Thoracic aorta (tissue), 2 donors: Measurements from ENCODE around the gene PARD3B. TPM values are rescaled to one million over a fixed set of nuclear protein-coding genes. Genes with fewer than 3 reads are reported as not detected.

Experiments
- ATAC-seq: fragments of 150-250 bp; one replicate; pipeline ENCODE4 v1.8.0; 2017; ENCODE audit warnings: low read depth; ENCODE audit not compliant: insufficient number of reproducible peaks, low FRiP score
- DNase-seq: peaks from one replicate; pipeline ENCODE4 v3.0.0-alpha.2; 2020; ENCODE audit warnings: low spot score
- H3K27ac ChIP-seq, 2 donors: fragments of 200-600 bp; sonication (generic); 1 replicate in 1 of 2; 2 replicates in 1 of 2; pipeline ENCODE4 v1.5.1; 2016; ENCODE audit warnings: mild to moderate bottlenecking in 2 of 2, moderate library complexity in 2 of 2
- H3K27me3 ChIP-seq: fragments of 200-600 bp; sonication (generic); replicated peaks from 2 replicates; pipeline ENCODE4 v1.6.0; 2016; ENCODE audit warnings: mild to moderate bottlenecking; ENCODE audit not compliant: insufficient read depth
- H3K36me3 ChIP-seq: fragments of 200-600 bp; sonication (generic); one replicate; pipeline ENCODE4 v1.5.1; 2016
- H3K4me1 ChIP-seq, 2 donors: fragments of 200-600 bp; sonication (generic); 1 replicate in 1 of 2; 2 replicates in 1 of 2; pipeline versions ENCODE4 v1.5.1 to v1.6.0; 2016; ENCODE audit warnings: low read depth in 2 of 2, mild to moderate bottlenecking in 1 of 2; ENCODE audit not compliant: control insufficient read depth in 1 of 2
- H3K4me3 ChIP-seq: fragments of 200-600 bp; sonication (generic); 2 replicates; pipeline ENCODE4 v1.5.1; 2016; ENCODE audit warnings: mild to moderate bottlenecking
- H3K9me3 ChIP-seq: fragments of 200-600 bp; sonication (generic); 2 replicates; pipeline ENCODE4 v1.5.1; 2016
- CTCF ChIP-seq: fragments of 200-600 bp; sonication (generic); IDR thresholded peaks from one replicate; pipeline ENCODE4 v1.5.1; 2019; ENCODE audit warnings: antibody characterized with exemption
- total RNA-seq, 2 donors: library from RNA; depleted of rRNA; stranded (reverse); fragments of >200 nt; gene quantifications; one replicate each; pipeline versions ENCODE4 v1.1.0 to v1.2.3, GENCODE V29; 2016

The PARD3B gene
- total RNA-seq, 2 donors from 2014 or later = 25.7 to 34.5 TPM

DNA sequence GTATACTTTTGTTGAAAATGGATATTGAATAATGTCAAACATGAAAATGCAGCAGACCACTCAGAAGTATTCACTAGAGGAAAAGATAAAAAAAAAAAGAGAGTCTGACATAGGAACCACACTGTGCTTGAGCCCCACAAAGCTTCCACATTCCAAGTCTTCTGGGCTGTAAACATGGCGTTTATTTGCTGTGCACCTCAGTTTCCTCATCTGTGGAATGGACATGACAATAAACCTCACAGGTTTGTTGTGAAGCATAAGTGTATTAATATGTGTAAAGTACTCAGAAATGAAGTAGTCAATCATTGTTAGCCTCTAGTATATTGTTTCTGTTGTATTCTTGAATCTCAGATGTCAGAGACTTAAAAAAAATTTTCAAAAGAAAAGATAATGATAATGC is 611.2 kb downstream of the PARD3B start:
- no peak for DNase-seq
- no peak overlapping the region for H3K27ac ChIP-seq
- ATAC-seq = no peak
- H3K36me3 ChIP-seq = no peaks in the 10 kb centered on the region
- no peaks in the 10 kb centered on the region for H3K4me1 ChIP-seq
- H3K9me3 ChIP-seq = no peaks in the 10 kb centered on the region
- no peak overlapping the region for H3K4me3 ChIP-seq
- TF ChIP-seq CTCF = no peak
- no peaks in the 10 kb centered on the region for H3K27me3 ChIP-seq

GRCh38 chr2:205158404-205158803 is 613.1 kb downstream of the PARD3B start:
- TF ChIP-seq CTCF = no peak
- no peaks in the 10 kb centered on the region for H3K36me3 ChIP-seq
- no peak overlapping the region for H3K27ac ChIP-seq
- DNase-seq (no peak), ATAC-seq (no peak)
- no peaks in the 10 kb centered on the region for H3K27me3 ChIP-seq
- no peak overlapping the region for H3K4me3 ChIP-seq
- no peaks in the 10 kb centered on the region for H3K4me1 ChIP-seq
- H3K9me3 ChIP-seq = no peaks in the 10 kb centered on the region

DNA sequence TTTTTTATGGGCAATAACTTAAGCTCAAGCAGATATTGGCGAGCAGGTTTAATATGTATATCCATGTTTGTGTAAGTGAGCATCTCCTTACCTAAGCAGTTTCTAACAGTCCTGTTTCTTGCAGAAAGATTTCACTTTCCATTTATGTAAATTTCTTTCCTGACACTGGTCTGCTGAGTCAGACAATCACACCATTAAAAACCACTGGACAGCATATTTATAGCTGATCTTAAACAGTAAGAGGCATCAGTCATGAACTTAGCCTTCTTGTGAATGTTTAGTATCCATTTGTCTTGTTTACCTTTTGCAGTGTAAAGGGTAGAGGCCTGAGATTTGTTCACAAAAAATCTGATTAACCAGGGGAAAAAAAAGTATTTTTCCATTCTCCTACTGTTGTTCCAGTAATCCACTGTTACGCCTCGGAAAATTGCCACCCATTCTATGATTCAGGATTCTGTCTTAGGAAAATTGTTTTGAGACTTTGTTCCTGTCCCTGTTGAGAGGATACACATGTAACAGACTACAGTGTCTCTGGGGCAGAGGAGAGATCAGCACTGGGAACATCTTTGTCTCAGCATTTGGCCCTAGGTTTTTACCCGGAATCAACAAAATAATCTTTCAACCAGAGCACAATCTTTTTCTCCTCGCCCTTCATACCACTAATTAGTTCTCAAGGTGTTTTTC is 616.0 kb downstream of the PARD3B start:
- H3K4me3 ChIP-seq = no peak overlapping the region
- H3K4me1 ChIP-seq = no peaks in the 10 kb centered on the region
- no peak for ATAC-seq
- H3K27ac ChIP-seq = no peak overlapping the region
- DNase-seq = no peak
- TF ChIP-seq CTCF = no peak
- H3K36me3 ChIP-seq = no peaks in the 10 kb centered on the region
- no peaks in the 10 kb centered on the region for H3K27me3 ChIP-seq
- H3K9me3 ChIP-seq = no peaks in the 10 kb centered on the region

- H3K36me3 ChIP-seq = no peaks in the 10 kb centered on the region
- no peaks in the 10 kb centered on the region for H3K27me3 ChIP-seq
- DNase-seq = no peak
- no peak overlapping the region for H3K4me3 ChIP-seq
- H3K4me1 ChIP-seq = no peaks in the 10 kb centered on the region
- no peak for ATAC-seq
- H3K27ac ChIP-seq = no peak overlapping the region
- H3K9me3 ChIP-seq = no peaks in the 10 kb centered on the region
- no peak for TF ChIP-seq CTCF
Observed at GRCh38 chr2:205166745-205167144, 621.5 kb downstream of the PARD3B start.

GRCh38 chr2:205169012-205169411 is 623.7 kb downstream of the PARD3B start:
- Histone ChIP-seq H3K27ac (no peak overlapping the region), H3K27me3 (no peaks in the 10 kb centered on the region), H3K36me3 (no peaks in the 10 kb centered on the region), H3K4me3 (no peak overlapping the region), H3K4me1 (no peaks in the 10 kb centered on the region), H3K9me3 (no peaks in the 10 kb centered on the region)
- DNase-seq (no peak), ATAC-seq (no peak)
- no peak for TF ChIP-seq CTCF
